Heart left ventricle (tissue), 16 donors: Measurements from ENCODE around the gene TMEM9. TPM values are rescaled to one million over a fixed set of nuclear protein-coding genes. Genes with fewer than 3 reads are reported as not detected.

Source experiments
- ATAC-seq, 4 donors: fragments of 200-7000 bp; cut with Tn5 transposase; one replicate each; pipeline ENCODE4 v1.9.1; 2020 to 2022; ENCODE audit warnings: moderate library complexity in 4 of 4, mild to moderate bottlenecking in 3 of 4, moderate number of reproducible peaks in 1 of 4
- DNase-seq, 5 donors: peaks; one replicate each; pipeline ENCODE4 v3.0.0-alpha.2; 2020
- H3K27ac ChIP-seq, 12 donors: fragments of 200-600 bp; sonication (generic) in 4 of 12; one replicate each; pipeline versions ENCODE4 v1.5.0 to v1.8.0; 2016 to 2022; ENCODE audit warnings: mild to moderate bottlenecking in 2 of 12
- H3K27me3 ChIP-seq, 9 donors: fragments of 200-600 bp; sonication (generic) in 2 of 9; one replicate each; pipeline versions ENCODE4 v1.5.1 to v1.8.0; 2016 to 2022; ENCODE audit warnings: mild to moderate bottlenecking in 3 of 9
- H3K36me3 ChIP-seq, 9 donors: fragments of 200-600 bp; sonication (generic) in 2 of 9; one replicate each; pipeline versions ENCODE4 v1.5.0 to v1.8.0; 2018 to 2022; ENCODE audit warnings: mild to moderate bottlenecking in 2 of 9
- H3K4me1 ChIP-seq, 12 donors: fragments of 200-600 bp; sonication (generic) in 4 of 12; one replicate each; pipeline versions ENCODE4 v1.5.0 to v1.8.0; 2016 to 2022; ENCODE audit warnings: mild to moderate bottlenecking in 3 of 12
- H3K4me3 ChIP-seq, 12 donors: fragments of 200-600 bp; sonication (generic) in 4 of 12; one replicate each; pipeline versions ENCODE4 v1.5.0 to v1.8.0; 2017 to 2022; ENCODE audit warnings: mild to moderate bottlenecking in 9 of 12, moderate library complexity in 4 of 12
- H3K9me3 ChIP-seq, 12 donors: fragments of 200-600 bp; sonication (generic) in 4 of 12; one replicate each; pipeline versions ENCODE4 v1.5.0 to v1.8.0; 2016 to 2022; ENCODE audit warnings: mild to moderate bottlenecking in 1 of 12
- CTCF ChIP-seq, 12 donors: fragments of 200-600 bp; sonication (generic) in 4 of 12; IDR thresholded peaks; one replicate each; pipeline versions ENCODE4 v1.5.0 to v1.8.0; 2018 to 2022; ENCODE audit warnings: antibody characterized with exemption in 12 of 12, mild to moderate bottlenecking in 5 of 12
- POLR2A ChIP-seq, 2 donors: fragments of 450-650 bp; IDR thresholded peaks; one replicate each; pipeline ENCODE4 v1.6.1; 2017; ENCODE audit warnings: antibody characterized with exemption in 2 of 2, mild to moderate bottlenecking in 2 of 2, moderate library complexity in 2 of 2
- WGBS, 4 donors: extraction: QIAGEN DNeasy Blood & Tissue Kit in 2 of 4; methylation state at CpG; one replicate each; pipeline versions ENCODE4 v1.1.5 to v1.1.7; 2013 to 2018; 5-methylcytosine and 5-hydroxymethylcytosine counted together
- intact Hi-C, 10 donors: fragments of 100-400 bp; cut with DNase I; formaldehyde crosslinking; loops; one replicate each; pipeline versions ENCODE4 v1.11.1 to v1.14.2; 2022
- polyA plus RNA-seq, 2 donors: library from polyadenylated mRNA; stranded (reverse); fragments of 200-250 nt; gene quantifications; one replicate each; pipeline ENCODE4 v1.2.3, GENCODE V29; 2013
- total RNA-seq, 9 donors: library from RNA; depleted of rRNA in 2 of 9; stranded (reverse); fragments of >200 nt in 2 of 9; fragmentation: NEBNext Ultra II Directional in 3 of 9; extraction: Animal tissue kit (Norgen Biotek cat#: 25700) in 3 of 9; gene quantifications; one replicate each; pipeline versions ENCODE4 v1.1.0 to v1.2.4, GENCODE V29; 2016 to 2023
- donor health status: ischemic (EF 13 %, LVEDD 7.1; RV severe dilation, severe dysfunction).
- donor health status: healthy with polysubstance abuse.
- donor health status: DM: no; HTN: yes; CAD: no.
- donor health status: DM: no; HTN: no; CAD: no.
- donor health status: ischemic (EF 25% LVEDD 6.9; RV normal size, moderate dysfunction).
- donor health status: ischemic (EF 25% LVEDD 5.7; RV mildly dilated, moderate dysfunction).
- donor health status: healthy.
- donor health status: DM: yes; HTN: yes; CAD: no.
- donor health status: ischemic (EF 35%, LVEDD 5.7; RV mildly dilated, moderate dysfunction).
- donor health status: nonischemic (EF 11% LVEDD 7.7; RV severe dilation, severe dysfunction).
- donor health status: DM: yes; HTN: yes; CAD: no.
- donor health status: PGD.
- donor health status: ischemic (EF 29% LVEDD 5.4; RV normal size, mild dysfunction).
- donor health status: nonischemic (EF 23%, LVEDD 6.1; RV moderate dilation, normal function).

Gene TMEM9
- total and polyA plus RNA-seq, 11 donors = 22.4 to 42.9 (median 29.3) TPM

GRCh38 chr1:201112173-201112731 lies 42.0 kb downstream of the TMEM9 start, which contains the start of gene CACNA1S:
CACNA1S (minus strand) TSS chr1:201112426; CDS start chr1:201112339, 87 bp downstream.
- Histone ChIP-seq H3K36me3 (no peaks in the 10 kb centered on the region), H3K4me1 (peaks cover 0 to 15% (median 5%) of the 10 kb centered on the region in 12 donors), H3K4me3 (no peak within 1 kb of the TSS), H3K27ac (no peak within 1 kb of the TSS), H3K9me3 (no peaks in the 10 kb centered on the region), H3K27me3 (peaks cover 0 to 38% (median 14%) of the 10 kb centered on the region in 9 donors)
- TF ChIP-seq CTCF (IDR thresholded peaks at IDR 0.05) = no peak
- 73 to 79% (median 77%) methylated on average over 7 to 9 of the region's 9 CpGs for WGBS, 4 donors
- ATAC-seq (no peak), DNase-seq (no peak)
- intact Hi-C loops = loop anchor here in 4 of 10 donors (2.0 to 5.0 kb wide), 3 partner anchors 70 to 140 kb away; no protein-coding TSS in a partner anchor

- intact Hi-C loops = loop anchor here in 4 of 10 donors (2.0 to 5.0 kb wide), 3 partner anchors 69 to 139 kb away; no protein-coding TSS in a partner anchor
- TF ChIP-seq CTCF (IDR thresholded peaks at IDR 0.05) (no peak), POLR2A (IDR thresholded peaks at IDR 0.05) (no peak)
- no peak for ATAC-seq
- H3K4me1 ChIP-seq = peaks cover 0 to 15% (median 5%) of the 10 kb centered on the region in 12 donors
- H3K36me3 ChIP-seq = no peaks in the 10 kb centered on the region
- H3K9me3 ChIP-seq = no peaks in the 10 kb centered on the region
- 62 to 87% (median 81%) methylated on average over 3 of the region's 3 CpGs for WGBS, 4 donors
- no peak for DNase-seq
- H3K4me3 ChIP-seq = no peak overlapping the region
- H3K27me3 ChIP-seq = peaks cover 0 to 38% (median 14%) of the 10 kb centered on the region in 9 donors
- no peak overlapping the region for H3K27ac ChIP-seq
Observed at GRCh38 chr1:201111672-201112071, 42.6 kb downstream of the TMEM9 start.

GRCh38 chr1:201111156-201111555 lies 43.1 kb downstream of the TMEM9 start:
- no peak for ATAC-seq
- H3K4me3 ChIP-seq = no peak overlapping the region
- H3K27me3 ChIP-seq = peaks cover 0 to 36% (median 14%) of the 10 kb centered on the region in 9 donors
- intact Hi-C loops = loop anchor here in 3 of 10 donors (5.0 kb wide), 2 partner anchors 69 to 139 kb away; no protein-coding TSS in a partner anchor
- 83 to 92% (median 85%) methylated on average over 7 of the region's 7 CpGs for WGBS, 4 donors
- peaks cover 0 to 15% (median 5%) of the 10 kb centered on the region in 12 donors for H3K4me1 ChIP-seq
- no peak for DNase-seq
- H3K36me3 ChIP-seq = no peaks in the 10 kb centered on the region
- H3K9me3 ChIP-seq = no peaks in the 10 kb centered on the region
- no peak overlapping the region for H3K27ac ChIP-seq
- no peak for TF ChIP-seq POLR2A (IDR thresholded peaks at IDR 0.05)
- TF ChIP-seq CTCF (IDR thresholded peaks at IDR 0.05) = no peak

GRCh38 chr1:201110616-201111015 lies 43.7 kb downstream of the TMEM9 start:
- no peak for TF ChIP-seq CTCF (IDR thresholded peaks at IDR 0.05)
- TF ChIP-seq POLR2A (IDR thresholded peaks at IDR 0.05) = no peak
- DNase-seq (no peak), ATAC-seq (no peak)
- WGBS, 4 donors = 93 to 96% (median 94%) methylated on average over 5 of the region's 5 CpGs
- peaks cover 0 to 30% (median 14%) of the 10 kb centered on the region in 9 donors for H3K27me3 ChIP-seq
- H3K4me3 ChIP-seq = no peak overlapping the region
- peaks cover 0 to 15% (median 5%) of the 10 kb centered on the region in 12 donors for H3K4me1 ChIP-seq
- H3K27ac ChIP-seq = no peak overlapping the region
- H3K9me3 ChIP-seq = no peaks in the 10 kb centered on the region
- intact Hi-C loops = loop anchor here in 3 of 10 donors (5.0 kb wide), 2 partner anchors 68 to 138 kb away; no protein-coding TSS in a partner anchor
- H3K36me3 ChIP-seq = no peaks in the 10 kb centered on the region
